Measurements from ENCODE around the gene KHDC3L. TPM values are rescaled to one million over a fixed set of nuclear protein-coding genes. Genes with fewer than 3 reads are reported as not detected.

KHDC3L gene
- total and polyA plus RNA-seq, 2 of the 8 experiments (the other 6 are each of a cell fraction or from before 2014, with no cell fraction given) = 0.11 TPM; not detected in 1

GRCh38 chr6:73393278-73393677 lies 30.8 kb downstream of the KHDC3L start:
- Histone ChIP-seq H3K79me2 (ENCODE audit: control insufficient read depth in 1 of 2, insufficient read depth in 2 of 2, low read length in 2 of 2) (no peaks in the 10 kb centered on the region), H3K4me3 (ENCODE audit: extremely low read depth in 1 of 4, insufficient read depth in 2 of 4, low read depth in 3 of 4, low read length in 4 of 4) (no peak overlapping the region), H3K27me3 (replicated peaks in 1 of 4; ENCODE audit: control insufficient read depth in 3 of 4, extremely low read depth in 1 of 4, insufficient read depth in 3 of 4, low read length in 3 of 4) (no peaks in the 10 kb centered on the region), H3K79me1 (ENCODE audit: low read depth, low read length) (no peaks in the 10 kb centered on the region), H4K20me1 (replicated peaks in 1 of 2; ENCODE audit: control insufficient read depth in 1 of 2, insufficient read depth in 2 of 2, low read length in 2 of 2) (no peaks in the 10 kb centered on the region), H2BK120ac (replicated peaks; ENCODE audit: low read depth, low read length) (no peak overlapping the region), H3K23me2 (ENCODE audit: low read depth, low read length) (0 out of 2 replicates have a peak, but pooled peaks cover 1% of the 10 kb centered on the region), H3K14ac (ENCODE audit: insufficient read length) (no peak overlapping the region), H2BK12ac (ENCODE audit: low read depth, low read length) (no peak overlapping the region), H4K91ac (replicated peaks; ENCODE audit: insufficient read length, low read length) (no peak overlapping the region), H3K23ac (ENCODE audit: insufficient read length) (no peak overlapping the region), H2AK5ac (ENCODE audit: low read depth, low read length) (no peak overlapping the region), H3K9ac (replicated peaks in 1 of 4; ENCODE audit: extremely low read depth in 1 of 4, low read depth in 3 of 4, low read length in 3 of 4) (no peak overlapping the region), H3K56ac (replicated peaks; ENCODE audit: insufficient read length, low read depth, low read length) (no peak overlapping the region), H4K8ac (ENCODE audit: extremely low read depth, insufficient read depth, low read length) (no peak overlapping the region; the same call in 1 of the 2 replicates), H3K18ac (ENCODE audit: extremely low read depth, low read length) (no peak overlapping the region), H2BK15ac (ENCODE audit: low read length) (no peak overlapping the region; the same call in none of the 2 replicates), H2AFZ (ENCODE audit: low read length) (no peak overlapping the region), H3K9me3 (ENCODE audit: insufficient read depth in 2 of 2, low read depth in 1 of 2, low read length in 1 of 2) (peaks cover 0 to 5% of the 10 kb centered on the region in 2 experiments; a peak in 1 of 4 replicates), H3K4me2 (ENCODE audit: insufficient read depth in 1 of 2, low read depth in 2 of 2, low read length in 2 of 2) (no peak overlapping the region), H4K5ac (ENCODE audit: insufficient read length, low read depth, low read length) (no peak overlapping the region), H3K27ac (ENCODE audit: low read depth, low read length) (no peak overlapping the region), H2BK20ac (ENCODE audit: low read length) (no peak overlapping the region), H3K36me3 (ENCODE audit: control insufficient read depth in 2 of 4, insufficient read depth in 4 of 4, low read length in 3 of 4) (no peaks in the 10 kb centered on the region), H2BK5ac (ENCODE audit: low read depth, low read length) (no peak overlapping the region), H3K4ac (replicated peaks; ENCODE audit: insufficient read length, low read depth, low read length) (no peak overlapping the region), H3K4me1 (replicated peaks in 1 of 4; ENCODE audit: control insufficient read depth in 3 of 4, insufficient read depth in 4 of 4, low read length in 3 of 4) (peaks cover 0 to 4% (median 0%) of the 10 kb centered on the region in 4 experiments; a peak in 2 of 7 replicates)
- no peak for FAIRE-seq
- ChIA-PET POLR2A (ENCODE audit: partially characterized antibody) (interaction anchor here (2.4 kb wide), 1 partner anchor 127 kb away, joined by 9 read pairs; the partner anchor contains the start of gene EEF1A1), CTCF (ENCODE audit: partially characterized antibody) (interaction anchor here (0.6 to 1.6 kb wide), 3 partner anchors 108 to 252 kb away, joined by 3 to 4 read pairs (median 3); no protein-coding TSS in a partner anchor)
- 95% methylated on average over 3 of the region's 3 CpGs; no CpG with 5 or more reads in 1 of the 2 experiments for WGBS, 2 experiments (ENCODE audit: extremely low coverage in 1 of 2, insufficient coverage in 1 of 2, insufficient read length in 1 of 2, insufficient replicate concordance in 2 of 2, low coverage in 1 of 2, low lambda C conversion rate in 2 of 2, missing lambda C conversion rate in 1 of 2)
- no peak for DNase-seq (ENCODE audit: low read depth in 1 of 2, low spot score in 2 of 2)
- no peak for TF ChIP-seq TCF12 (IDR thresholded peaks at IDR 0.05; ENCODE audit: low read depth, low read length)
- TF ChIP-seq SIRT6 (IDR thresholded peaks at IDR 0.05; ENCODE audit: low read length) = no peak
- no peak for TF ChIP-seq MAX (IDR thresholded peaks at IDR 0.05)
- no peak for TF ChIP-seq ATF3 (IDR thresholded peaks at IDR 0.05; ENCODE audit: insufficient read depth, low read depth, low read length)
- no peak for TF ChIP-seq TBP (IDR thresholded peaks at IDR 0.05; ENCODE audit: low read depth, low read length)
- TF ChIP-seq KDM4A (IDR thresholded peaks at IDR 0.05; ENCODE audit: low read depth, low read length, severe bottlenecking) = no peak
- no peak for TF ChIP-seq RFX5 (IDR thresholded peaks at IDR 0.05; ENCODE audit: borderline replicate concordance, low read depth, low read length)
- TF ChIP-seq ASH2L (IDR thresholded peaks at IDR 0.05; ENCODE audit: low read length) = no peak
- TF ChIP-seq ZNF274 (IDR thresholded peaks at IDR 0.05; ENCODE audit: borderline replicate concordance, extremely low read depth, low read length) = no peak
- TF ChIP-seq RXRA (IDR thresholded peaks at IDR 0.05; ENCODE audit: insufficient read depth, low read depth, low read length) = no peak
- no peak for TF ChIP-seq EP300 (IDR thresholded peaks at IDR 0.05; ENCODE audit: borderline replicate concordance in 1 of 2, low read depth in 2 of 2, low read length in 2 of 2)
- TF ChIP-seq SUZ12 (IDR thresholded peaks at IDR 0.05; ENCODE audit: low read length) = no peak
- TF ChIP-seq CBX8 (IDR thresholded peaks at IDR 0.05; ENCODE audit: borderline replicate concordance, low read depth, low read length) = no peak

All from H1 (cell line).